Choroid plexus epithelial cell (primary cell): ENCODE measurements around the gene PLCH2.

Experiments used
- DNase-seq: peaks from one replicate; pipeline ENCODE4 v3.0.0-alpha.2; 2010; ENCODE audit warnings: low read depth
- H3K4me3 ChIP-seq: 2 replicates; pipeline ENCODE4 v1.5.1; 2011; ENCODE audit warnings: low read depth, mild to moderate bottlenecking, control low read depth, low read length, moderate library complexity
- TF ChIP-seq, protein P1 (sequence below): conservative IDR thresholded peaks from 2 replicates; pipeline ENCODE4 v1.5.1; 2011; ENCODE audit warnings: low read depth, mild to moderate bottlenecking, control low read depth, inconsistent platforms, low read length, moderate library complexity

The PLCH2 gene

DNA sequence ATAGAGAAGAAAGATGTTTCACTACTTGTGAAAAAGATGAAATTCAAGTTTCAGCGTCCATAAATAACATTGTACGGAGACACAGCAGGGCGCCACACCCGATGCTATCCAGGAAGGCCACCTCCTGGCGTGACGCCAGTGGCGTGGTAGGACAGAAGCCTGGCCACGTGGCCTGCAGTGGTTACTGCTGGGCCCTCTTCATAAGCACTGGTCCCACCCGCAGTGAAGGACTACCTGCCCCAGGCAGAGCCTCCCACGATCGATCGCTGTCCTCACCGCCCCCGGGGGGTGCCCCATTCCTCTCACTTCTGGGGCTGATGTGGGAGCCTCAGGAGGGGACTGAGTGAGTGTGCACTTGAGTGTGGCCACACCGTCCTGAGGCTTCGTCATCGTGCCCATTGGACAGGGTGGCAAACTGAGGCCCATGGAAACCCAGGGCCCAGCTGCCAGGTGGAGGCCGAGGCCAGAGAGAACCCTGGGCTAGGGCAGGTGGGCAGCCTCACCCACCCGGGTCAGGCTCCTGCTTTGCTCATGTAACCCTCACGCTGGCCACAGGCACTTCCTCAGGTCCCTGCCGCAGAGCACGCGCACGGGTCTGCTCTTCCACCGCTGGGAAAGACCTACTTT lies 65.6 kb downstream of the PLCH2 start:
- TF ChIP-seq, protein P1, sequence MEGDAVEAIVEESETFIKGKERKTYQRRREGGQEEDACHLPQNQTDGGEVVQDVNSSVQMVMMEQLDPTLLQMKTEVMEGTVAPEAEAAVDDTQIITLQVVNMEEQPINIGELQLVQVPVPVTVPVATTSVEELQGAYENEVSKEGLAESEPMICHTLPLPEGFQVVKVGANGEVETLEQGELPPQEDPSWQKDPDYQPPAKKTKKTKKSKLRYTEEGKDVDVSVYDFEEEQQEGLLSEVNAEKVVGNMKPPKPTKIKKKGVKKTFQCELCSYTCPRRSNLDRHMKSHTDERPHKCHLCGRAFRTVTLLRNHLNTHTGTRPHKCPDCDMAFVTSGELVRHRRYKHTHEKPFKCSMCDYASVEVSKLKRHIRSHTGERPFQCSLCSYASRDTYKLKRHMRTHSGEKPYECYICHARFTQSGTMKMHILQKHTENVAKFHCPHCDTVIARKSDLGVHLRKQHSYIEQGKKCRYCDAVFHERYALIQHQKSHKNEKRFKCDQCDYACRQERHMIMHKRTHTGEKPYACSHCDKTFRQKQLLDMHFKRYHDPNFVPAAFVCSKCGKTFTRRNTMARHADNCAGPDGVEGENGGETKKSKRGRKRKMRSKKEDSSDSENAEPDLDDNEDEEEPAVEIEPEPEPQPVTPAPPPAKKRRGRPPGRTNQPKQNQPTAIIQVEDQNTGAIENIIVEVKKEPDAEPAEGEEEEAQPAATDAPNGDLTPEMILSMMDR = no peak
- H3K4me3 ChIP-seq = no peak overlapping the region
- DNase-seq = peak; percentile 60

DNA sequence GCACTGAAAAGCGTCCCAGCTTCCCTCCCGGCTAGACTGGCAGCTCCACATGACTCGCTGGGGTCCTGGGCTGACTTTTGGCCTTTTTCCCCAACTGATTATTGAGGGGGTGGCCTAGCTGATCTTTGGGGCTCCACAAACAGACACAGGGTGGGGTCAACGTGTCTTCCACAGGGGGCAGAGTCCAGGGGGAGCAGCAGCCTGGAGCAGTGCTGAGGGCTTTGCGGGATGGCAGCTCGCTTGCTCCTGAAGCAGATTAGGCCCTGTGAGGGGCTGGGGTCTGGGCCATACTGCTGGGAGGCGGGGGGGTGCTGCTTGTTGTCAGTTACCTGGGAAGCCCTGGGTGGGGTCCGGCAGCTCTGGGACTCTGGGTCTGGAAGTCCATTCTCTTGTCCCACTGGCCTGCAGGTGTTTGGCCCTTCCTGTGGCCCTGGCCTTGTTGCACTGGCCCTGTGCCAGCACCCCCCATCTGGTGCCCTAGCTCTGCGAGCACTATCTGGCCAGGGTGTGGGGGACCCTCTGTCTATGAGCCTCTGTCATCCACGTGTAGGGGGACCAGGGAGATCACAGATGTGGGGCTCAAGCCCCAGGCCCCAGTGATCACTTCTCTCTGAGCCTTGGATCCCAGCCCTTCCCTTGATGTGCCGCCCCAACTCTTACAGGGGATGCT lies 66.3 kb downstream of the PLCH2 start:
- no peak overlapping the region for H3K4me3 ChIP-seq
- DNase-seq = no peak
- TF ChIP-seq, protein P1 = no peak

DNA sequence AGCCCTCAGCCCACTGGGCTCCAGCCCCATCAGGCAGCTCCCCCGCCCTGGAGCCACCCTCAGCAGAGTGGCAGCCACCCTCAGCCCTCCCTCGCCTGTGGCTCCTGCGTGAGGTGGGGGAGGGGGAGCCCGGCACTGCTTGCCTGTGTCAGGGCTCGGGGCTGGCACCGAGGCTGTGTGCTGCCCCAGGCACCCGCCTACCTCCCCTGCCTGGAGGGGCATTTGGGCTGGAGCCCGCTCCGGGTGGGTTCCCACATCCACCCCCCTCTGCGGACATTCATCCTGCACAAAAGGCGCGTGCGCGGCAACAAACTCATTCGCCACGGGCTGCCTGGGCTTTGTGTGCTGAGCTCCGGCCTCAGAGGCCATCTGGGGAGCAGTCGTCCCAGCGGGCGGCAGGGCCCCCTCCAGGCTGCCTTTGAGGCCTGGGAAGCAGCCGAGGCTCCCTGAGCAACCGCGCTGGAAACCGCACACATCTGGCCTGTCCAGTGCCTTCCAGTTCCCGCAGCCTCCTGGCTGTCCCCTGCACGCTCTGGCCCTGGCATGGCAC lies 67.5 kb downstream of the PLCH2 start:
- H3K4me3 ChIP-seq = no peak overlapping the region
- DNase-seq = peak; percentile 73

DNA sequence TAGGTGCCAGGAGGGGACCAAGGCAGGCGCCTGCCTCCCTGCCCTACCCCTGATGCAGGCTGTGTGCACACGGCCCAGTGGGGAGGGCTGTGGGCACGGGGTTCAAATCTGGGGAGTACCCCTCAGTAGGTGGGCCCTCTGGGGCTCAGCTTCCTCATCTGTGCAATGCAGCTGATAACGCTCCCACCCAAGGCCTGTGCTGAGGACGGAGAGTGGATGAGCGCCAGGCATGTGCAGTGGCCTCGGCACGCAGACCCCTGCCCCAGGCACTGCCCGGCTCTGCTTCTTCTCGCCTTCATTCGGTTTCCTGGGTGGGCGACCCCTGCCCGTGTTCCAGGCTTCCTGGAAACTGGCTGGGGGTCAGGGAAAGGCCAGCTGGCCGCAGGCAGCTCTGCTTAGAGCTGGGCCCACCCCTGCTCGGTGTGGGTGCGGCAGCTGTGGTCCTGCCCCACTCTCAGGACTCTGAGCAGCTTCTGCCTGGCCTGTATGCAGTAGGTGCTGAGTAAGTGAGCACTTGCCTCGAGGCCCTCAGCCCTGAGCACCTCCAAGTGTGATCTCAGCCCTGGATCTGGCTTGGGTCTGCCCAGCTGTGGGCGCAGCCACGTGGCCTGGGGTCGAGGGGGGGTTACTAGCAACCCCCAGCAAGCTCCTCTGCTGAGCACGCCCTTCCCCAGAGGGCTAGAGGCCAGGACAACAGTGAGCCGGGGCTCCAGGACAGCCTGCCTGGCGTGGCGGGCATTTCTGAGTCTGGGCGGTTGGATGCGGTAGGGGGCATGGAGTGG lies 68.2 kb downstream of the PLCH2 start:
- TF ChIP-seq, protein P1 = no peak
- DNase-seq = peak; percentile 53
- H3K4me3 ChIP-seq = no peak overlapping the region

More for the DNA sequence above, 67.5 kb downstream of the PLCH2 start:
- TF ChIP-seq, protein P1 = no peak

DNA sequence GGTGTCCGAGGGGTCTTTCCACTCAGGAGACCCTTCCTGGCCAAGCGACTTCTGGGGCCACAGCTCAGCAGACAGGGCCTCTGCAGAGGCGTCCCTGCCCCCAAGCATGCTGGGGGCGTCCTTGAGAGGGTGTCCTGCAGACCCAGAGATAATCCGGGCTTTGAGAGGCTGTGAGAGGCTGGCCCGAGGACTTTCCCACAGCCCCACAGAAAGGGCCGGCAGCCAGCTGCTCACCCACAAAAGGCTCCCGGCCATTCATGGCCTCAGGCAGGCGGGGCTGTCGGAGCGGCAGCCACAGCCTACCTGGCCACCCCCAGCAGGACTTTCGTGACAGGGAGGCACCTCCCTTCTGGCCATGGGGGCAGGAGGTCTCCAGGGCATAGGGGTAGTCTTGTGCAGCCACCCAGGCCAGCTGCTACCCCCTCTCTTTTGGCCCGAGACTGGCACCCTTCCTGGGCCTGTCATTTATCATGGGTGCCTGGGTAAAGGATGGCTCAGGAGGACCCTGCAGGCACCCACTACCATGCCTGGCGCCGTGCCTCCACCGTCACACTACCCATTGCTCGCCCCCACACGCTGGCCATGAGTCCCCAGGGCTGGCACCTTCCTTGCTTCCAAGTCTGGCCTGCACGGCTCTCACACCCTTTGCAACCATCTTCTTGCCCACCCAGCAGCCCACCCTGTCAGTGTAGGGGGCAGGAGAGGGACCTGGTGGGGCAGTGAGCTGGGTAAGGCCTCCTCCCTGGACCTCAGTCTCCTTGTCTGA lies 69.0 kb downstream of the PLCH2 start:
- TF ChIP-seq, protein P1 = no peak
- no peak overlapping the region for H3K4me3 ChIP-seq
- DNase-seq = no peak

DNA sequence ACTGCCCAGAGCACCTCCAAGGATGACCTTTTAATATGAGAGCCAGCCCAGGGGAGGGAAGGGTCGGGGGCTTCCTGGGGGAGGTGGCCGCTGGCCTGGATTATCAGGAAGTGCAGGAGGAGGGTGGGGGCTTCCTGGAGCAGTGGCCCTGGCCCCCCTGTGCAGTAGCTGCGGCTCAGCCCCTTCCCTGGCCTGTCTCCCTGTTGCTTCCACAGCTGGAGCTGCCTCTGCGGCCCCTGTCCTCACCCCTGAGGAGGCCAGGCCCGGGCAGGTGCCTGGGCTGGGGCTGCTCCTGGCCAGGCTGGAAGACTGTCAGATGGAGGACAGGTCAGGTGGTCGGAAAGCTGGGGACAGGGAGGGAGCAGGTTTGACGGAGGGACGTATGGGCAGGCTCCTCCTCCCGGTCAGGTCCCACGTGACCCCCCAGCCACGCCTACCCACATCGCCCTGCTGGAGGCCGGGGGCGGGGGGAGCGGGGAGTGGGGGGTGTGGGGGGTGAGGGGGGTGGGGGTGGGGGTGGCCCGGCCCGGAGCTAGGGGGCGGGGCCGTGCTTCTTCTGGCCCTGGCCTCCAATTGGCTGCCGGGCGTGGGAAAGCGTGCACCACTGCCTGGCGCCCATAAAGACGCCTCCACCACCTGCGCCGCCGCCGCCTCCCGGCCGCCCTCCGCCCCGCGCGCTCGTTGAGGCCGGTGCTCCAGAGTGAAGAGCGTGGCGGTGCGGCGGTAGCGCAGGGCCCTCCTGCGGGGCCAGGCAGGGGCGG lies 69.8 kb downstream of the PLCH2 start:
- DNase-seq = peak; percentile 58
- peak overlapping the region; percentile 45 for H3K4me3 ChIP-seq
- TF ChIP-seq, protein P1 = no peak
